GM18951 (cell line): Measurements from ENCODE around the gene ARMH4.

Source experiments
- POLR2A ChIP-seq: IDR thresholded peaks from 4 replicates; pipeline ENCODE4 v1.6.1; 2011; ENCODE audit warnings: mild to moderate bottlenecking; ENCODE audit not compliant: insufficient read length, insufficient read depth; ENCODE audit errors: extremely low read depth
- in situ Hi-C: fragments of 300-500 bp; cut with MboI; formaldehyde crosslinking; loops from one replicate; pipeline ENCODE4 v1.12.0; 2022; ENCODE audit warnings: low sequenced_read_pairs, mixed read lengths, inconsistent platforms; ENCODE audit not compliant: unreplicated experiment

ARMH4 gene

GRCh38 chr14:58152014-58152857 is at the start of gene ARMH4:
Gene ARMH4 (minus strand): TSS chr14:58152213. CDS start chr14:58139358, 12,855 bp downstream.
- no peak for TF ChIP-seq POLR2A
- in situ Hi-C loops, result no loop called here

- no peak for TF ChIP-seq POLR2A
- in situ Hi-C loops, result no loop called here
Observed at GRCh38 chr14:58200846-58201245, 48.8 kb upstream of the ARMH4 start.

- in situ Hi-C loops, result no loop called here
- no peak for TF ChIP-seq POLR2A
Observed at GRCh38 chr14:58200480-58200841, 48.4 kb upstream of the ARMH4 start.

GRCh38 chr14:58199726-58200479 is 47.9 kb upstream of the ARMH4 start, which contains the start of gene ACTR10:
Gene ACTR10 (plus strand): TSS chr14:58200149. CDS start chr14:58200218, 69 bp downstream.
- TF ChIP-seq POLR2A, result peak; percentile 77
- in situ Hi-C loops, result no loop called here

GRCh38 chr14:58198086-58198485 is 46.1 kb upstream of the ARMH4 start:
- no peak for TF ChIP-seq POLR2A
- in situ Hi-C loops, result no loop called here

- no peak for TF ChIP-seq POLR2A
- in situ Hi-C loops, result no loop called here
Observed at GRCh38 chr14:58196198-58196597, 44.2 kb upstream of the ARMH4 start.

GRCh38 chr14:58193542-58193941 is 41.5 kb upstream of the ARMH4 start:
- no peak for TF ChIP-seq POLR2A
- in situ Hi-C loops, result no loop called here

- no peak for TF ChIP-seq POLR2A
- in situ Hi-C loops, result no loop called here
Observed at GRCh38 chr14:58191763-58192601, 40.0 kb upstream of the ARMH4 start.

- in situ Hi-C loops, result no loop called here
Observed at GRCh38 chr14:58189176-58189575, 37.2 kb upstream of the ARMH4 start.

GRCh38 chr14:58177125-58177524 is 25.1 kb upstream of the ARMH4 start:
- in situ Hi-C loops, result no loop called here
- TF ChIP-seq POLR2A, result no peak

More at GRCh38 chr14:58189176-58189575, 37.2 kb upstream of the ARMH4 start:
- no peak for TF ChIP-seq POLR2A

GRCh38 chr14:58171090-58171489 is 19.1 kb upstream of the ARMH4 start:
- in situ Hi-C loops, result no loop called here
- TF ChIP-seq POLR2A, result no peak

GRCh38 chr14:58167891-58168290 is 15.9 kb upstream of the ARMH4 start:
- in situ Hi-C loops, result no loop called here
- TF ChIP-seq POLR2A, result no peak

GRCh38 chr14:58167057-58167456 is 15.0 kb upstream of the ARMH4 start:
- in situ Hi-C loops, result no loop called here
- TF ChIP-seq POLR2A, result no peak
